22Rv1 (cell line): ENCODE measurements around the gene TLE6.

Source experiments
- CTCF ChIP-seq: fragments of 450-650 bp; IDR thresholded peaks from 2 replicates; pipeline ENCODE4 v1.5.1; 2017; ENCODE audit warnings: mild to moderate bottlenecking
- ZFX ChIP-seq: fragments of 450-650 bp; IDR thresholded peaks from 2 replicates; pipeline ENCODE4 v1.6.1; 2017; ENCODE audit warnings: antibody characterized with exemption, borderline replicate concordance

GRCh38 chr19:3015126-3016057 is 38.0 kb downstream of the TLE6 start:
- TF ChIP-seq CTCF (no peak), ZFX (no peak)
